GM18867 (cell line): ENCODE results near the gene ZNRF2.
"Not testable (repeated sequence)": the region's sequence is repeated elsewhere in the genome, so short reads cannot be mapped to it uniquely, and the experiment has no call there.

Experiments
- ATAC-seq: cut with Tn5 transposase; IDR thresholded peaks from one replicate; pipeline ENCODE4 v1.9.1; 2021; ENCODE audit warnings: mild to moderate bottlenecking, moderate library complexity; ENCODE audit not compliant: unreplicated experiment

The ZNRF2 gene

DNA sequence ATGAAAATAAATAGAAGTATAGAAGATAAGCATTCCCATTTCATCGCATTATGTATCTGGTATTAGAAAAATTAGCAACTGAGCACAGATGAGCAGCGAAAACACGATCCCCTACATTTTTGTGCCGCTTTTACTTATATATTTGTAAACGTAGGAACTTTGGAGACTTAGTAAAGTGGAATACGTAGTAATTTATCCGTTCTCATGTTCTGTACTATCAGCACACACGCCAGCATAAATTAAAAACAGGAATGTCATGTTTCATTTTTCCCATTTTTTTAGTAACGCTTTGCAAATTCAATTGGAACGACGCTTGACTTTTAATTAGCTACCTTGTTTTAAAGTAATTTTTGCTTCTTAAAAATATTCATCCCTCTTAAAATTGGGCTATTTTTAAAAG, 2.4 kb downstream of the ZNRF2 start:
- ATAC-seq: no peak

DNA sequence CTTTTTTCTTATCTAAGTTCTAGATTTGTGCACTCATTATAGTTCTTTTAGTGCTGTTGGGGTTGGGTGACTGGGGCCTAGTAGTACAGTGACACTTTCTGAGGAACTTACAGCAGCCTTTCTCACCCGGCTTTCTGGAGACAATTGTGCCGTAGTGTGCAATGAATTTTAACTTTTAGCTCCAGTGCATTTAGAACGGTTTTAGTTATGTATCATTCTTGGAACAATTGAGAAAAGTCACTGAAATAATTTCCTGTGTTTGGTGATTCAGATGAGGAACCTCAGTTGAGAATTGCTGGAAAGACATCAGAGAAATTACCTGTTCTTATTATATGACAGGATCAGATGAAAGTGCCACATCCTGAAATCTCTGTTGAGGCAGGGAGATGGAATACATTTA, 3.2 kb downstream of the ZNRF2 start:
- ATAC-seq: not testable (repeated sequence)

DNA sequence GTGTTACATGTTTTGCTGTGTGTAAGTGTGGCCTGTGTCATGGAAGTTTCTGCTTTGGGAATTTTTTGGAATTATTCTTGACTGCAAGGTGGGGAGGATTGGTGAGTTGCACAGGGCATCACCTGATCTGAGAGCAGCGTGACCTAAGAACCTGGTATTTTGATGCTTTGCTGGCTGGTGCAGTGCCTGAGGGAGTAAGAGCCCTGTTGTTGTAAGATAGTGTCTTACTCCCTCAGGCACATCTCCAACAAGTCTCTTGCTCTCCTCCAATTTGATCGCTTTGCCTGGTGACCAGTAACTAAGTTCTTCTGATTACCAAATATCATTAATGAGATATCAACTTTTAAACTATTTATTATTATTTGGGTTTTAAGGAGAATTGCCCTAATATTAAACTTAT, 5.2 kb downstream of the ZNRF2 start:
- not testable (repeated sequence) for ATAC-seq

DNA sequence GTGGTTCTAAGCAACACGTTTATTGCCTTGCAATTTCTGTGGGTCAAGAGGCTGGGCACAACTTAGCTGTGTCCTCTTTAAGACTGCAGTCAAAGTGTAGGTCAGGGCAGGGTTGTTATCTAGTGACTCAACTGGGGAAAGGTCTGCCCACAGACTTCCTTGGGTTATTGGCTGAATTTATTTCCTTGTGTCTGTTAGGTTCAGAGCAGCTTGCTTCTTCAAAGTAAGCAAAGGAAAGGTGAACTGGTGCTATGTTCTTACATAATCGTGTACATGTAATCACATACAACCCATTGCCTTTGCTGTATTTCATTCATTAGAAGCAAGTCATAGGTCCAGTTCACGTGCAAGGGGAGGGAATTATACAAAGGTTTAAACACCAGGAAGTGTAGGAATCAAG, 5.9 kb downstream of the ZNRF2 start:
- not testable (repeated sequence) for ATAC-seq

DNA sequence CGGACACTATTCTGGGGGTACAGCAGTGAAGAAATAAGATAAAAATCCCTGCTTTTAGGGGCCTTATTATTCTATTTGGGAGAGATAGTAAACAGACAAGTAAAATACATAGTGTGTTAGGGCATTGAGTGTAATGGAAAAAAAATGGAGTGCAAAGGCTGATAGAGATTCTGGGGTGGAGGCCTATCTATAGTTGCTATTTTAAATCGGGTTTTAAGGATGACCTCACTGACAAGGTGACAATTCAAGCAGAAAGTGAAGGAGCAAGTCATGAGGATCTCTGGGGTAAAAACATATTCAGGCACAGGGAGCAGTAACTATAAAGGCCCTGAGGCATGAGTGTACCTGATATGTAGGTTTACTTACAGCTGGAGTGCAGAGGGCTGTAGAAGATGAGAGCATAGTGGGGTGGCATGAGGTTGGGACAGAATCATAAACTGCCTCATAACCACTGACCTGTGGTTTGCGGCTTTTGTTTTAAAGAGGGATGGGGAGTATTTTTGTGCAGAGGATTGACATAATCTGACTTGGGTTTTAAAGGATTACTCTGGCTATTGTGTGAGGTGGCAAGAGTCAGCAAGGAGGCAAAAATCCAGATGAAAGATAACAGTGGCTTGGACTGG, 8.1 kb downstream of the ZNRF2 start:
- not testable (repeated sequence) for ATAC-seq

DNA sequence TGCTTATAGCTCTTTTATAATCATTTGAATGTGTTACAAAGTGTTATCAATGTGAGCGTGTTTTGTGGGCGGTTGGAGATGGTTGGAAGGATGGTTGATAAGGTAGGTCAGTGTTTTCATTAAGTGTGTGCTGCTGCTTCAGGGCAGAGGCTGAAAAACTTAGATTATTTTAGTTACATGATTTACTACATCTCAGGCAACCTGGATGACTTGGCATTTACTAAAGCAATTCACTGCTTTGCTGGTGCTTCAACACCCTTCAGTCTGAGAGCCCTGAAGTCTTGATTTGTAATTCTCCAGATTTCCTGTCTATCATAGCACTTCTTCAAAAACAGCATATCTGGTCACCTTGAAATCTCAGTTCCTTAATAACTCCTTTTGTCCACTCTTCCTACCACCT, 11.9 kb downstream of the ZNRF2 start:
- ATAC-seq: not testable (repeated sequence)

DNA sequence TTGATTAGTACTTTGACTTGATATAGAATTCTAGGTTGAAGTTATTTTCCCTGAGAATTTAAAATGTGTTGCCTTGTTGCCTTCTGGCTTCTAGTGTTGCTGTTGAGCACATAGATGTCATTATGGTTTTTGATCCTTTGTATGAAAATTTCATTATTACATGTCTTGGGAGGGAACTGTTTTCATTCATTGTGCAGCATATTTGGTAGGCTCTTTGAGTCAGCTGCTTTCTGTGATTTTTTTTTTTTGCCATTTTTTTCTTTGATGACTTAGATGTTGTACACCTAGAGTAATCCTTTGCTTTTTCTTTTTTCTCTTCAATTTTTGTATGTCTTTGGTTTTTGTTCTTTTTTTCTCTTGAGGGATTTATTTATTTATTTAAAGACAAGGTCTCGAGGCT, 13.1 kb downstream of the ZNRF2 start:
- ATAC-seq: not testable (repeated sequence)

DNA sequence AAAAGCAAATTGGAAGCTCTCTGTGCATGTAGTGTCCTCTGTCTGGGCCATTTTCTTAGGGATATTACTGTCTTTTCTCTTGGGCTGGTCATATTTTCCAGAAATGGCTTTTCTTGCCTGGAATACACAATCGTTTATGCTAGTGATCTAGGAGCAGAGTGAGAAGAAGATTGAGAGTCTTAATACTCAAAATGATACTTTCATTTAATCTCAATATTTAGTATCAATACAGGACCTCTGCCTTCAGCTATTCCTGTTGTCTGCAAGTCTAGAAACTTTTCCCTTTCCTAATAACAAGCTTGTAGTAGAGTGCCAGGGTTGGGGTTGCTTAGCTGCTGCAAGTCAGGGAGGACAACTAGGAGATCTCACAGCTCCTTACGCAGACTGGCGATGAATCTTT, 14.0 kb downstream of the ZNRF2 start:
- ATAC-seq: not testable (repeated sequence)

DNA sequence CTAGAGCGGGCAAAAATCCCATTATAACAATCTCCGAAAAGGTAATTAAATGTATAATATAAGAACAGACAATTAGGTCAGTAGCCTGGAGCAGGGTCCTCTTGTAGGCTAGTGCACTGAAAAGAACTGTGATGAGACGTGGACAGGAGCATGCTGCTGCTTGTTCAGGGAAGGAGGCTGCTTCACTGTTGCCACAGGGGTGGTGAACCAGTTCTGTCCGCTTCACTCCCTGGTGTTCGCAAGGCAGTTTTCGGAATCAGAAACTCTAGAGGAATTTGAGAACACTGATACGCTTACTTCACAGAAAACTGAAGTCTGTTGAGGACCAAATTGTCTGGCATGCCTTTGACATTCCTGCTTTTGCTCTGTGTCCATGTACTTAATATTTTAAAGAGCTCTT, 17.4 kb downstream of the ZNRF2 start:
- ATAC-seq: no peak

DNA sequence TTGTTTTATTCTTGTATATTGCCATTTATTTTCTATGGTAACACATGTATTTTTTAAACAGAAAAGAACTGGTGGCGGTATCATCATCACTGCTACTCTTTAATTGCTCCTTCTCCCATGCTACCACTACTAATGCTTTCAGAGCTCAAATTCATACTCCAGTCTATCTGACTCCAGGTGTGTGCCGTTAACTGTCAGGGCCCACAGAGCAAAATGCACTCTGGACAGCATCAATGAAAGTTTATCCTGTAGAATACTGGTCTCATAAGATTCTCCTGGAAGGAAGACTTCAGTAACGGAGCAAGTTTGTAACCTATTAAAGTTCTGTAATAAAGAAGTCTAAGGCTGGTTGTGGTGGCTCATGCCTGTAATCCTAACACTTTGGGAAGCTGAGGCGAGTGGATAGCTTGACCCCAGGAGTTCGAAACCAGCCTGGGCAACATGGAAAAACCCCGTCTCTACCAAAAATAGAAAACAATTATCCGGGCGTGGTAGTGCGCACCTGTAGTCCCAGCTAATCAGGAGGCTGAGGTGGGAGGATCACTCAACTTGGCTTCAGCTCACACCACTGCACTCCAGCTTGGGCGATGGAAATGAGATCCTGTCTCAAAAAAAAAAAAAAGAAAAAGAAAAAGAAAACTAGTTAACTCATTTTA, 18.4 kb downstream of the ZNRF2 start:
- ATAC-seq: peak; percentile 19

DNA sequence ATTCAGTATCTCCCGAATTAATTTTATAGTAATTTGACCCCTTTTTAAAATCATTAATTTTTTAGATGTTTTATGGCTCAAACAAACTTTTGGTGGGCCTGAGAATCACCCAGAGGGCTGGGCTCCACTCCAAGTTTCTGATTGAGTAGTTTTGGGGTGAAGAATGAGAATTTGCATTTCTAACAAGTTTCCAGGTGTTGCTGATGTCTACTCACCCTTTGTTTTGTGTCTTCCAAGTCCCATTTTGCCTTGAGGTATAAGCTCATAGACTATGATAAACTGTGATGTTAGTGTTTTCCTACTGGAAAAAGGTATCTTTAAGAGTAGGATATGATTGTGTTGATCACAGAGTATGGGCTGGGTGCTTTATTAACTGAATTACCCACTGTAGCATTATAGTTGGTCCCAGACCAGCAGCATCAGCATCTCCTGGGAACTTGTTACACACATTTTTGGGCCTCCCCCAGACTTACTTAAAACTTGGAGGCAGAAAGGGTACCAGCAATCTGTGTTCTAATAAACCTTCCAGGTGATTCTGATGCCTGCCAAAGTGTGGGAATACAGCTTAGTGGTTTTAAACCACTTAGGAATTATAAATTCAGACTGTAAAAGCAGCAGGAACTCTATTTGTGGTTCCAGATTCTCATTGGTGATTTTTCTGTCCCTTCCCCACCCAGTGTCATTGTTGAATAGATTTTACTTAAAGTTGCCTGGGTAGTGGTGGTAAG, 19.1 kb downstream of the ZNRF2 start:
- ATAC-seq: peak; percentile 80

DNA sequence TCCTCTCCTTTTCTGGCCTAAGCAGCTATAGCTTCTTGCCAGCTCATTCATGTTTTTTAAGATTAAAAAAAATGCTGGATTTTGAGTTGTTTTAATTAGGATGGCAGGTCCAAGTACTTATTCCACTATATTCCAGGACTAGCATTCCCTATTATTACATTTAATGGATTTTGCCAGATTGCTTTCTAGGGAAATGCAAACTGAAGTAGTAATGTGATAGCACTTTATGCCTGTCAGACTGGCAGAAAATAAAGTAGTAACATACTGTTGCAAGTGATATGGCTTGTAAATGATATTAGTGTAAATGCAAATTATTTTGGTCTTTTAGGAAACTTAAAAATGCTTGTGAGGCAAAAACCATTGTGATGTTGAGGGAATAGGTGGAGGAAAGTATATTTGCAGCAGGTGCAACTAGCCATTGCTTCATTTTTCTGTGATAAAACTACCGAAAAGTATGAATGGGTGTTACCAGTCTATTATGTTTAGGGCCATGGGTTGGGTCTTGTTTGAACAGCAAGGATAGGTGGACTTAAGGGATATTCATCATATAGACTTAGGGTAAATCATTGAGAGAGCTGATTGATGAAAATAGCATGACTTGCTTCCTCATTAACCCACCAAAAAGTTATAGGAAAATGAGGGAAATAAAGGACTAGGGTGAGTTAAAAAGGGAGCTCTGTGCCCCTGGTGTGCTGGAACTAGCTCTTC, 19.9 kb downstream of the ZNRF2 start:
- ATAC-seq: no peak

DNA sequence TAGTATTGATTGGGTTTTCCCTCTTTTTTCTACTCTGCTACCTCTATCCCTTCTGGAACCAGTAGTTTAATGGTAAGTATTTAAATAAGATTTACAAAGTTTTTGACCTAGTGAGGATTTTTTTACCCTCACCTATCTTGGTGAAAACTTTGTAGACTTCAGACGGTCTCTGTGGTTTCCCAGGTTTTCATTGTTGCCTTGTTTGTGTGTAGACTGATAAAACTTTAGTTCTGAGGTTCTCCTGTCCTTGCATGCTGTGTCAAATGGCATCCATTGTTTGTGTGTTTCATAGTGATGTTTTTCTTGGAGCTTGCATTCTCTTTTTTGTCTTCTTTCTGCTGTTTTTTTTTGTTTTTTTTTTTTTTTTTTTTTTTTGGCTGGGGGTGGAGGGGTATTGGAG, 22.6 kb downstream of the ZNRF2 start:
- ATAC-seq: no peak

DNA sequence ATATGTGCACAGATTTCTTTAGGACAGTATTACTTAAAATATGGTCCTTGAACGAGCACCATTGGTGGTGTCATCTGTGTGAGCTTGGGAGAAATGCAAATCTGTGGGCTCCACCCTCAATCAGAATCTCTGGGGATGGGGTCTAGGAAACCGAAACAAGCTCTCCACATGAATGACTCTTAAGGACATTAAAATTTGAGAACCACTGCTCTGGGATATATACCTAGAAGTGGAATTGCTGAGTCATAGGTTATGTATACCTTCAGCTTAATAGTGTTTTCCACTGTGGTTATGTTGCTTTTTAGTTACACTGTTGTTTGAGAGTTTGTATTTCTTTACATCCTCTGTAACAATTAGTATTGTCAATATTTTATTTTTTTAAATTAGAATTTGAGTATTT, 24.0 kb downstream of the ZNRF2 start:
- no peak for ATAC-seq

DNA sequence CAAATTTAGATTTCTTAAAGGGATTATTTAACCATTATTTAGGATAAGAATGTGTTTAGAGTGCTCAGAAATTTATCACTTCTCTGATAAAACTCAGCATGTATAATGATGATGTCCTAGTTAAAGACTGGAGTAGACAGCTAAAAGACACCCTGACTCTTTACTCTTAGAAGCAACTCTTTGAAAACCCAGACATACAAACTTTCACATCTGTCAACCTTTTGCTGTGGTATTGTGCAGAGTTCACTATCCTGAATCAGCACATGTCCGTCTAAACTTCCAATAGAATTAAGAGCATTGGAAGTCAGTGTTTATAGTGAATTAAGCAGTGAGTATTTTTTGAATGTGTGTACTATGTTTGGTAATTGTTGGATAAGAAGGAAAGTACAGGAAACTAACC, 24.9 kb downstream of the ZNRF2 start:
- no peak for ATAC-seq

DNA sequence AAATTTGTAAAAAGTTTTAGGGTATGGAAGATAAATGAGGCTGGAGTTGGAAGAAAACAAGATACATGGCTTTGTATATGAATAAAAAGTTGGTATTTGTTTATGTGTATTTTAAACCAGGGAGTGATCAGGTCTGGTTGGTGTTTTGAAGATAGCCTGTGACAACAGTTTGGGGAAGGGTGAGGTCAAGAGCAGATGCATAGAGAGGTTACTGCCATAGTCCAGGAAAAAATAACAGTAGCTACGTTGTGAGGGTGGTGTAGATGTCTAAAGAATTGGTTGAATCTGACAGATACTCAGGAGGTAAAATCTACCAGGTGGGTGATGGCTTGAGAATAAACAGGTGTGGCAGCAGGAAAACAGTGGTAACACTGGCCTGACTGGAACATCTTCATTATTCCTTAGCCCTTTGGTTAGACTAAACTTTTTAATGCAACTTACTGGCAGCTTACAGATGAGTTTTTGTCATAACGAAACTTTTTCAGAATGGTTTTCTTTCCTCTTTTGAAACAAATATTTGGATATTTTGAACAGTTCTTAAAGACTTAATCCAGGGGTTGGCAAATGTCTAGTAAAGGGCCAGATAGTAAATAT, 25.5 kb downstream of the ZNRF2 start:
- no peak for ATAC-seq

DNA sequence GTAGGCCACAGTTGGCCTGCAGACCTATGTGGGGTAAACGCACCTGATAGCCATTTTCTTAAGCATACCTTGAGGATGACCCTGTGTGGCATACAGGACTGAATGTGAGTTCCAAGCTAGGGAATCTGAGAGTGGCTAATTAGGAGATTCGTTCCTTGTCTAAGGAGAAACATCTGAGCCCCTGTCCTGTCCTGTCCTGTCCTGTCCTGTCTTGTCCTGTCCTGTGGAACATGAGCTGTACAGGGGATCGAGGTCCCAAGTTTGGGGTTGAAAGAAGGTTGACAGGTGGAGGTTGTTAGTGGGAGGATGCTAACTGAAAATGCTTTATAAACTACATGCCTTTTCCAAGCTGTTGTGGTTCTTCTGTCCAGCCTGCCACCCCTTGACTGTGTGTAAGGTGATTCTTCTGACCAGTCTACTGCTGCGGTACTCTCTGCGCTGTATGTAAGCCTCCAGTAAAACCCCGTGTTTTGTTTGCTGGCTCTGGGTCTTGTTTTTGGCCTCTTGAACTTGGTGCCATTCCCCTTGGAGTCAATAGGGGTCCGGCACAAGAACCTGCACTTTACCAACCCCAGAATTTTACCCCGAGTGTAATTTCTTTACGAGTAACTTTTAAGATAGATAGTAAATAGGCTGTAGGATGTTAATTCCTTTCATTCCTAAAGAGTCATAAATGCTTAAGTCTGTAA, 26.4 kb downstream of the ZNRF2 start:
- no peak for ATAC-seq

DNA sequence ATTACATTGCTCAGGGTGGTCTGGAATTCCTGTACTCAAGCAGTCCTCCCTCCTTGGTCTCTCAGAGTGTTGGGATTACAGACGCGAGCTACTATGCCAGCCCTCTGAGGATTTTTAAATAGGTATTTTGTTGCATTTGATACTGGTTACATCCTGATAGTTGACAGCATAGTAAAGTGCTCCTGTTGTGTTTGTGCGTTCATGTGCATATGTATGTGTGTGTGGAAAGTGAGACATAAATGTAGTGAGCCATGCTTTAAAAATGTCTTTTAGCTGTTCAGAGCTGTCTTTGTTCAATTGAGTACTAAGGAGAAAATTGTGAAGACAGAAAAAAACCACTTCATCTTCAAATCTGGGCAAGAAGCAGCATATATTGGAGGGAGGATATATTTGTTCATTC, 27.8 kb downstream of the ZNRF2 start:
- no peak for ATAC-seq

DNA sequence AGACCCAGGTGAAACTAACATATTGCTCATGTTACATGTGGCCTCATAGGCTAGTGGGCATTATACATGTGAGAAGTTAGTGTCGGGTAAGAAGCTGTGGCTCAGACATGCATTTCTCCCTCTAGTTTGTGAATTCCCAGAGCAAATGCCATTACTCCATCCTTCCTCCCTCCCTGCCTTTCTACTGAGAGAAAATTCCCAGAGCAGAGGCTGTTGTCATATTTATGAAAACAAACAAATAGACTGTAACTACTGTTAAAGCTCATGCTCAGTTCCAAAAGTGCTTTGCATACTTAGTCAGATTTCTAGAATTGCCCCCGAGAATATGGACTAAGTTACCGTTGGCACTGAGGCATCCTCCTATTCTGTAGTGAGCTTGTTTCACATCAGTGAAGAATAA, 29.0 kb downstream of the ZNRF2 start:
- ATAC-seq: no peak

DNA sequence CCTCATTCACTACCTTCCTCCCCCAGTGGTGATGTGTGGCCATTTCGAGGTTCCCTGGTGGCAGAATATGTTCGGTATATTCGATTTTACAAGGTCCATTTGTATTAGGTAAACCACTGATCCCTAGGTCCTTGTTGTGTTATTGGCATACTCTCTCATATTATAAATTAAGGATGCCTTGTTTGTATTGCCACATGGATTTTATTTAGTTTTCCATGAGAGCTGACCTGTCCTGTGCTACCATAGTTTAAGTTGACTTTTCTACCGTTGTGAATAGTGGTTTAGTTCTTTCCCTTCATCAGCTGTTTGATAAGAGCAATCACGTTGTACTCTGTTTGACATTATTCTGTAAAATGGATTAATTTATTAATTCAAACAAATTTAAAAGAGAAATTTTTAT, 29.4 kb downstream of the ZNRF2 start:
- ATAC-seq: no peak

DNA sequence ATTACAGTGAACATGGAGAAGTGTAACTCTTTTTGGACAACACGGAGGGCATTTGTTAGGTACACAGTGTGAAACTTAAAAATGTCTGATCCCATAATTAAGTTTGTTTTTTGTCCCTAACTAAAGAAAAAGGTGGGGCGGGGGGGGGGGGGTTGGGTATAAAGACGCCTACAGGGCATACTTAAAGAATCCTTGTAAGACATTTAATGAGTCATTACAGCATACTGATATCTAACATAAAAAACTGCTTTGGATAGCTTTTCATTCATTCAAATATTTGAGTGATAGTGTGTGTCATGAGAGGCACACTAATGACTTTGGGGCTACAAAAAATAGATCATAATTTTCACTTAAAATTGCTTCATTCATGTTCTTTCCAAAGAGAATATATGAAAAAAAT, 31.2 kb downstream of the ZNRF2 start:
- no peak for ATAC-seq
